ENCODE results near the gene CALM3. TPM values are rescaled to one million over a fixed set of nuclear protein-coding genes. Genes with fewer than 3 reads are reported as not detected.

CALM3 gene
- total RNA-seq, 1 experiment from 2014 or later: 343 TPM

GRCh38 chr19:46660008-46660517 lies 58.9 kb downstream of the CALM3 start:
- Histone ChIP-seq H4K91ac (ENCODE audit: insufficient read length, low read depth, low read length) (no peak overlapping the region), H4K5ac (ENCODE audit: insufficient read length, low read depth, low read length) (no peak overlapping the region), H3K23me2 (ENCODE audit: insufficient read length, low read depth, low read length, poor library complexity, severe bottlenecking) (peaks cover 15% of the 10 kb centered on the region), H2BK15ac (ENCODE audit: low read depth, low read length) (no peak overlapping the region), H3K4me1 (ENCODE audit: insufficient read depth, low read length) (no peaks in the 10 kb centered on the region), H2BK5ac (ENCODE audit: insufficient read length, low read length) (no peak overlapping the region), H2BK12ac (ENCODE audit: insufficient read length, low read depth, low read length) (no peak overlapping the region), H3K23ac (ENCODE audit: insufficient read length, low read depth, low read length) (no peak overlapping the region), H2BK20ac (ENCODE audit: low read depth, low read length, poor library complexity, severe bottlenecking) (no peak overlapping the region), H3K4ac (ENCODE audit: low read depth, low read length) (no peak overlapping the region), H2AFZ (ENCODE audit: low read length) (no peak overlapping the region), H3K14ac (ENCODE audit: insufficient read depth, low read length) (no peak overlapping the region), H2BK120ac (ENCODE audit: low read depth, low read length, poor library complexity, severe bottlenecking) (no peak overlapping the region), H3K27ac (ENCODE audit: insufficient read length, low read depth, low read length) (no peak overlapping the region), H3K9ac (ENCODE audit: extremely low read depth, insufficient read length, low read length) (no peak overlapping the region), H3K4me2 (ENCODE audit: insufficient read depth, insufficient read length, low read length) (peak overlapping the region; percentile 93), H3K79me1 (ENCODE audit: insufficient read depth, low read depth, low read length, poor library complexity, severe bottlenecking) (no peaks in the 10 kb centered on the region), H3K27me3 (ENCODE audit: insufficient read depth, low read length) (no peaks in the 10 kb centered on the region; the same call in 1 of the 2 replicates), H4K8ac (replicated peaks; ENCODE audit: insufficient read length, low read depth, low read length) (no peak overlapping the region), H3K9me3 (ENCODE audit: control insufficient read depth, low read depth, low read length) (no peaks in the 10 kb centered on the region), H3K56ac (ENCODE audit: insufficient read length, low read depth, low read length) (no peak overlapping the region), H3T11ph (ENCODE audit: low read length) (no peak overlapping the region), H2AK5ac (ENCODE audit: insufficient read length, low read length) (no peak overlapping the region), H3K18ac (ENCODE audit: insufficient read length, low read depth, low read length) (no peak overlapping the region), H4K20me1 (ENCODE audit: control insufficient read depth, insufficient read depth, insufficient read length) (no peaks in the 10 kb centered on the region), H3K79me2 (ENCODE audit: insufficient read depth, low read length) (no peaks in the 10 kb centered on the region)
- TF ChIP-seq CTCF (conservative IDR thresholded peaks at IDR 0.05): no peak
- peaks cover 20 to 24% of the 10 kb centered on the region in 2 experiments for H3K4me1 Mint-ChIP-seq
- DNase-seq: peak; percentile 60
- H3K36me3 Mint-ChIP-seq (ENCODE audit: insufficient read depth in 1 of 3, low read depth in 3 of 3): no peaks in the 10 kb centered on the region
- H3K4me3 Mint-ChIP-seq: peak overlapping the region; percentile 48 to 83
- WGBS (ENCODE audit: extremely low coverage, insufficient read length, low lambda C conversion rate): no CpG with 5 or more reads among the region's 14 CpGs
- H3K9me3 Mint-ChIP-seq: no peaks in the 10 kb centered on the region; a peak in 1 of 5 replicates
- peak overlapping the region in 1 of 3 experiments; percentile 11; a peak in 2 of 7 replicates for H3K27ac Mint-ChIP-seq
- H3K27me3 Mint-ChIP-seq (ENCODE audit: low read depth): peaks cover 45% of the 10 kb centered on the region

Other genes with a start within 250 kb of the CALM3 start
- 27.5 and 28.7 TPM in 2 replicates for gene CCDC8, start 187.8 kb upstream of the CALM3 start, total RNA-seq (2021)
- gene PNMA8C, start 172.4 kb upstream of the CALM3 start, total RNA-seq (2021): 1.7 and 1.8 TPM in 2 replicates
- 22.6 and 23.2 TPM in 2 replicates for gene PNMA8A, start 129.8 kb upstream of the CALM3 start, total RNA-seq (2021)
- gene PNMA8B, start 105.5 kb upstream of the CALM3 start, total RNA-seq (2021): 1.4 and 1.5 TPM in 2 replicates
- gene PTGIR, start 23.8 kb downstream of the CALM3 start, total RNA-seq (2021): not detected in 2 replicates
- not detected in 2 replicates for gene GNG8, start 34.9 kb downstream of the CALM3 start, total RNA-seq (2021)
- gene DACT3, start 59.9 kb downstream of the CALM3 start, total RNA-seq (2021): 0.87 and 1.1 TPM in 2 replicates
- gene PRKD2, start 115.8 kb downstream of the CALM3 start, total RNA-seq (2021): 60.7 and 60.8 TPM in 2 replicates
- 39.1 and 42.2 TPM in 2 replicates for gene FKRP, start 144.7 kb downstream of the CALM3 start, total RNA-seq (2021)
- gene STRN4, start 145.1 kb downstream of the CALM3 start, total RNA-seq (2021): 143 and 148 TPM in 2 replicates
- 258 and 269 TPM in 2 replicates for gene SLC1A5, start 187.3 kb downstream of the CALM3 start, total RNA-seq (2021)
- 193 and 200 TPM in 2 replicates for gene AP2S1, start 249.5 kb downstream of the CALM3 start, total RNA-seq (2021)

All from H9 (cell line).